ENCODE measurements around the gene ZCCHC14. TPM values are rescaled to one million over a fixed set of nuclear protein-coding genes. Genes with fewer than 3 reads are reported as not detected.

The ZCCHC14 gene
- total and polyA plus RNA-seq, 2 of the 8 experiments (the other 6 are each of a cell fraction or from before 2014, with no cell fraction given), result 8.2 to 28.2 TPM

DNA sequence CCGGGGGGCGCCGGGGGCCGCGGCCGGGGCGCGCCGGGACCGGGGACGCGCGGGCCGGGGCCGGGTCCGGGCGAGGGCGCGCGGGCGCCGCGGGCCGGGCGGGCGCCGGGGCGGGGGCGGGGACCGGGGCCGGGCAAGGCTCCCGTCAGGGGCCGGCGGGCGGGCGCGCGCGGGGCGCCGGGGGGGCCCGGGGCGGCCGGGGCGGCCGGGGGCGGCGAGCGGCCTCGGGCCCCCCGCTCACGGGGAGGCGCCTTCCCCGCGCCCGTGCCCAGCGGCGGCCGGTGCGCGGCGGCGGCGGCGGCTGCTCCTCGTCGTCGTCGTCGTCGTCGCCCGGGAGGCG lies 563 bp downstream of the ZCCHC14 start:
- H3K79me2 ChIP-seq (ENCODE audit: control insufficient read depth in 1 of 2, insufficient read depth in 2 of 2, low read length in 2 of 2), result peaks cover 5 to 45% of the 10 kb centered on the region in 2 experiments; a peak in 3 of 4 replicates
- no peak overlapping the region for H2BK5ac ChIP-seq (ENCODE audit: low read depth, low read length)
- H3K4me1 ChIP-seq (replicated peaks in 1 of 4; ENCODE audit: control insufficient read depth in 3 of 4, insufficient read depth in 4 of 4, low read length in 3 of 4), result peaks cover 6 to 22% (median 13%) of the 10 kb centered on the region in 4 experiments
- no peak overlapping the region for H3K23ac ChIP-seq (ENCODE audit: insufficient read length)
- no peaks in the 10 kb centered on the region; a peak in 1 of 7 replicates for H3K27me3 ChIP-seq (replicated peaks in 1 of 4; ENCODE audit: control insufficient read depth in 3 of 4, extremely low read depth in 1 of 4, insufficient read depth in 3 of 4, low read length in 3 of 4)
- POLR2A ChIA-PET (ENCODE audit: partially characterized antibody), result no interaction called here
- FAIRE-seq (no peak), DNase-seq (ENCODE audit: low read depth in 1 of 2, low spot score in 2 of 2) (no peak)
- no peak overlapping the region for H3K18ac ChIP-seq (ENCODE audit: extremely low read depth, low read length)
- H3K23me2 ChIP-seq (ENCODE audit: low read depth, low read length), result peaks cover 12% of the 10 kb centered on the region; the same call in 1 of the 2 replicates
- peak overlapping the region in 1 of 4 experiments; percentile 92; a peak in 1 of 7 replicates for H3K9ac ChIP-seq (replicated peaks in 1 of 4; ENCODE audit: extremely low read depth in 1 of 4, low read depth in 3 of 4, low read length in 3 of 4)
- H4K91ac ChIP-seq (replicated peaks; ENCODE audit: insufficient read length, low read length), result no peak overlapping the region
- H3K14ac ChIP-seq (ENCODE audit: insufficient read length), result no peak overlapping the region
- H4K20me1 ChIP-seq (replicated peaks in 1 of 2; ENCODE audit: control insufficient read depth in 1 of 2, insufficient read depth in 2 of 2, low read length in 2 of 2), result peaks cover 11 to 13% of the 10 kb centered on the region in 2 experiments
- WGBS, 2 experiments (ENCODE audit: extremely low coverage in 1 of 2, insufficient coverage in 1 of 2, insufficient read length in 1 of 2, insufficient replicate concordance in 2 of 2, low coverage in 1 of 2, low lambda C conversion rate in 2 of 2, missing lambda C conversion rate in 1 of 2), result no CpG with 5 or more reads among the region's 74 CpGs
- peak overlapping the region in 1 of 2 experiments; percentile 87; a peak in 2 of 4 replicates for H3K4me2 ChIP-seq (ENCODE audit: insufficient read depth in 1 of 2, low read depth in 2 of 2, low read length in 2 of 2)
- CTCF ChIA-PET (ENCODE audit: partially characterized antibody), result interaction anchor here (1.1 to 1.7 kb wide), 2 partner anchors 31 to 51 kb away, joined by 3 to 7 read pairs; no protein-coding TSS in a partner anchor
- no peaks in the 10 kb centered on the region for H3K36me3 ChIP-seq (ENCODE audit: control insufficient read depth in 2 of 4, insufficient read depth in 4 of 4, low read length in 3 of 4)
- TF ChIP-seq CBX5 (IDR thresholded peaks at IDR 0.05; ENCODE audit: low read depth, low read length) (no peak), POLR2AphosphoS5 (IDR thresholded peaks at IDR 0.05; ENCODE audit: low read depth, low read length) (no peak), SIX5 (IDR thresholded peaks at IDR 0.05; ENCODE audit: low read depth, low read length) (no peak), RBBP5 (IDR thresholded peaks at IDR 0.05; ENCODE audit: borderline replicate concordance, low read depth, low read length) (no peak), HDAC2 (IDR thresholded peaks at IDR 0.05; ENCODE audit: borderline replicate concordance in 1 of 2, low read depth in 2 of 2, low read length in 2 of 2) (no peak), POU5F1 (IDR thresholded peaks at IDR 0.05; ENCODE audit: low read depth, low read length) (no peak), BCL11A (IDR thresholded peaks at IDR 0.05; ENCODE audit: low read depth in 2 of 2, low read length in 2 of 2) (no peak), TAF7 (optimal IDR thresholded peaks at IDR 0.05; ENCODE audit: borderline replicate concordance, low read depth, low read length) (no peak), TCF12 (IDR thresholded peaks at IDR 0.05; ENCODE audit: low read depth, low read length) (no peak)
- H3K56ac ChIP-seq (replicated peaks; ENCODE audit: insufficient read length, low read depth, low read length), result no peak overlapping the region
- H2BK12ac ChIP-seq (ENCODE audit: low read depth, low read length), result no peak overlapping the region
- H3K4ac ChIP-seq (replicated peaks; ENCODE audit: insufficient read length, low read depth, low read length), result no peak overlapping the region
- peak overlapping the region in 2 of 4 experiments; percentile 57 to 58; a peak in 1 of 8 replicates for H3K4me3 ChIP-seq (ENCODE audit: extremely low read depth in 1 of 4, insufficient read depth in 2 of 4, low read depth in 3 of 4, low read length in 4 of 4)
- no peak overlapping the region for H2BK120ac ChIP-seq (replicated peaks; ENCODE audit: low read depth, low read length)
- no peak overlapping the region for H3K27ac ChIP-seq (ENCODE audit: low read depth, low read length)
- no peak overlapping the region for H4K8ac ChIP-seq (ENCODE audit: extremely low read depth, insufficient read depth, low read length)
- H2BK20ac ChIP-seq (ENCODE audit: low read length), result no peak overlapping the region
- no peak overlapping the region for H2AFZ ChIP-seq (ENCODE audit: low read length)
- no peak overlapping the region for H2BK15ac ChIP-seq (ENCODE audit: low read length)
- no peaks in the 10 kb centered on the region; the same call in none of the 2 replicates for H3K79me1 ChIP-seq (ENCODE audit: low read depth, low read length)
- no peak overlapping the region for H4K5ac ChIP-seq (ENCODE audit: insufficient read length, low read depth, low read length)
- H3K9me3 ChIP-seq (ENCODE audit: insufficient read depth in 2 of 2, low read depth in 1 of 2, low read length in 1 of 2), result no peaks in the 10 kb centered on the region
- H2AK5ac ChIP-seq (ENCODE audit: low read depth, low read length), result no peak overlapping the region
